Measurements from ENCODE around the gene MAPK8IP2.
"Not testable (repeated sequence)": the region's sequence is repeated elsewhere in the genome, so short reads cannot be mapped to it uniquely, and the experiment has no call there.

The MAPK8IP2 gene

DNA sequence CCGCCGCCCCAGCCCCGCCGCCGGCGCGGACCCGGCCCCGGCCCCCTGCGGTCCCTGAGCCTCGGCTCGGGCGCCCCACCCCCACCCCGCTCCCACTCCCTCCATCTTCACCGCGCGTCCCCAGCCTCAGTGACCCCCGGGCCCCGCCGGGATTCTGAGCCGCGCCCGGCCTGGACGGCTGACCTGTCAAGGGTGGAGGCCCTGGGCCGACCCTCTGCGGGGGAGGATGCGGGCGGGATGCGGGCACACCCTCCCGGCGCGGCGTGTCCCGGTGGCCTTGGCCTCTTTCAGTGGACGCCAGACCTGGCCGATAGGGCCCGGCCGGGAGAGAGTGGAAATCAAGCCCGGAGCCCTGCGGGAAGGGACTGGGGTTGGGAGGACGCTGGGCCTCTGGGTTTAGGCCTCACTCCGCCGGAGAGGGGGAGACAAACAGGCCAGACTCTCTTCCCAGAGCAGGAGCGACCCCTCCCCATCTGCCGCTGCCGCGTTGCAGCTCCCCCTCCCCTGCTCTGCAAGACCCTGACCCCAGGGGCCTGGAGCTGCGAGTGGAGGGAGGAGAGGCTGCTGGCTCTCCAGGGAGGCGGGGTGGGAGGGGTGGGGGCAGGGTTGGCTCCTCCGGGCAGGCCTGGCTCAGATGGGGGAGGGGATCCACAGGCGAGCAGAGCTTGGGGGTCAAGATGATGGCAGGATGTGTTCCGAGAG lies 525 bp downstream of the MAPK8IP2 start:
- DNase-seq: no peak

DNA sequence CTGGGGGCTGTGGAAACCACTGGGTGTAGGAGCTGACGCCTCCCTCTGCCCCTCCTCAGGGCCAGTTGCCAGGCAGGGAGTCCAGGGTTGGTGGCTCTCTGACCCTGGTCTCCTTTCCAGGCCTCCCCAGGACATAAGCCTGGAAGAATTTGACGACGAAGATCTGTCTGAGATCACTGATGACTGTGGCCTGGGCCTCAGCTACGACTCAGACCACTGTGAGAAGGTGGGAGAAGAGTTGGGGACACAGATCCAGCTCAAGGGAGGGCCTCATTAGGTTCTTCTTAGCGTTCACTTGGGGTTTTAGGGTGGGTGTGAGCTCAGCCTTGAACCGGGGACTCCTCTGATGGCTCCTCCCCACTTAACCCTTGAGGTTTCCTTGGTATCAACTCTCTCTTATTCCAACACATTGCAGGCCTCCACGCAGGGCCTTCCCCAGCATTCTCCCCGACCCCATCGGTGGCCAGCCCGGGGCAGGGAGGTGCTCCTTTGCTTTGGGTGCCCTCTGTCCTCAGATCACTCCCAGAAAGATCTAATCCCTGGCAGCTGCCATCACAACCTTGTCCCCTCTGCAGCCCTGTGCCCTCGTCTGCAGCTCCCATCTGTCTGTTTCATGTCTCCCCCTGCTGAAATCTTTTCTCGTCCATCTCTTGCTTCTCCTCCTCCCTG lies 1.2 kb downstream of the MAPK8IP2 start:
- DNase-seq: no peak

DNA sequence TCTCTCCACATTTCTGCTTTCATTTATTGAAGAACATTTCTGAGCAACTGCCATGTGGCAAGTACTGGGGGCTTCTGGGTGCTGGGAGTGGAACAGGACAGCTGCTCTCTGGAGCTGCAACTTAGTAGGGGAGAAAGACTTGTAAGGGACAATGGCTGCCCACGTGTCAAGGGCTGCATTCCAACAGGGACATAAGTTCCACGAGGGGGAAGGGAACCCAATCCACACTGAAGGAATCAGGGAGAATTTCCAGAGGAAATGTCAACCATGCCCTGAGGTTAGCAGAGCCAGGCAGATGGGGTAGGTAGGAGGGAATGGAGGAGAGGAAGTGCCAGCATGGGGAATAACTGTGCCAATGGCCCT lies 1.7 kb downstream of the MAPK8IP2 start:
- DNase-seq: no peak

DNA sequence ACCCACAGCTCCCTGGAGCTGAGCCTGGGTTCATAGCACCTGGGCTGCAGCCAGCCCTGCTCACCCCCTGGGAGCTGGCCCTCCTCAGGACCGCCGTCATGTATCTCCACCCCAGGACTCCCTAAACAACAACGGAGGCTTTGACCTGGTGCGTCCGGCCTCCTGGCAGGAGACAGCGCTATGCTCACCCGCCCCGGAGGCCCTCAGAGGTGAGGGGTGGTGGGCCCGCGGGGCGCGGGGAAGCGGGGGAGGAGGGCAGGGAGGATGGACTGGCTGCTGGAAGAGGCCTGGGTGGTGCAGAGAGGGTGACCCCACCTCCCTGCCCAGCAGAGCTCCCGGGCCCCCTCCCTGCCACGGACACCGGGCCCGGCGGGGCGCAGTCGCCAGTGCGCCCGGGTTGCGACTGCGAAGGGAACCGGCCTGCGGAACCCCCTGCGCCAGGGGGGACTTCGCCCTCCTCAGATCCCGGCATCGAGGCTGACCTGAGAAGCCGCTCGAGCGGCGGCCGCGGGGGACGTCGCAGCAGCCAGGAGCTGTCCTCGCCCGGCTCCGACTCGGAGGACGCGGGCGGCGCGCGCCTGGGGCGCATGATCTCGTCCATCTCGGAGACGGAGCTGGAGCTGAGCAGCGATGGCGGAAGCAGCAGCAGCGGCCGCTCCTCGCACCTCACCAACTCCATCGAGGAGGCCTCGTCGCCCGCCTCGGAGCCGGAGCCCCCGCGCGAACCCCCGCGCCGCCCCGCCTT lies 3.1 kb downstream of the MAPK8IP2 start:
- no peak for DNase-seq

DNA sequence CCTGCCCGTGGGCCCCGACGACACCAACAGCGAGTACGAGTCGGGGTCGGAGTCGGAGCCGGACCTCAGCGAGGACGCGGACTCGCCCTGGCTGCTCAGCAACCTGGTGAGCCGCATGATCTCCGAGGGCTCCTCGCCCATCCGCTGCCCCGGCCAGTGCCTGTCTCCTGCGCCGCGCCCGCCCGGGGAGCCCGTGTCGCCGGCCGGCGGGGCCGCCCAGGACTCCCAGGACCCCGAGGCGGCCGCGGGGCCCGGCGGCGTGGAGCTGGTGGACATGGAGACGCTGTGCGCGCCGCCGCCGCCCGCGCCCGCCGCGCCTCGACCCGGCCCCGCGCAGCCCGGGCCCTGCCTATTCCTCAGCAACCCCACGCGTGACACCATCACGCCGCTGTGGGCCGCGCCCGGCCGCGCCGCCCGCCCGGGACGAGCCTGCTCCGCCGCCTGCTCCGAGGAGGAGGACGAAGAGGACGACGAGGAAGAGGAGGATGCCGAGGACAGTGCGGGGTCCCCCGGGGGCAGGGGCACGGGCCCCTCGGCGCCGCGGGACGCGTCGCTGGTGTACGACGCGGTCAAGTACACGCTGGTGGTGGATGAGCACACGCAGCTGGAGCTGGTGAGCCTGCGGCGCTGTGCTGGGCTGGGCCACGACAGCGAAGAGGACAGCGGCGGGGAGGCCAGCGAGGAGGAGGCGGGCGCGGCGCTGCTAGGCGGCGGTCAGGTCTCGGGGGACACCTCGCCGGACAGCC lies 3.8 kb downstream of the MAPK8IP2 start:
- no peak for DNase-seq

DNA sequence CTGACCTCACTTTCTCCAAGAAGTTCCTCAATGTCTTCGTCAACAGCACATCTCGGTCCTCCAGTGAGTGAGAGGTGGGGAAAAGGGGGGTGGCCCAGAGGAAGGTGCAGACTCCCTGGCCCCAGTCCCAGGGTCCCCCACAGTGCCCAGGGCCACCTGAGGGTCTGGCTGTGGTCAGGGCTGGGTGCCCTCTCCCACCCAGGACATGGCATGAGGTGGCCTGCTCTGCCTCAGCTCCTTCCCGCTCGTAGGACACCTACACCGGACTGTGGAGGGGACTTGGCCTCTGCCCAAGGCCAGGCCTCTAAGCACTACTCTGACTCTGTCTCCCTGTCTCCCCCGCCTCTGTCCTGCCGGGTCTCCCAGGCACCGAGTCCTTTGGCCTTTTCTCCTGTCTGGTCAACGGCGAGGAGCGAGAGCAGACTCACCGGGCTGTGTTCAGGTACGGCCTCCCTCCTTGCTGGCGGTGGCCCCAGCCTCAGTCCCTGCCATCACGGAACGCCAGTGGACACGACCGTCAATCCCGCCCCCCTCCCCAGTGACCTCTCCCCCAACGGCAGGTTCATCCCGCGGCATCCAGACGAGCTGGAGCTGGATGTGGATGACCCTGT lies 4.5 kb downstream of the MAPK8IP2 start:
- DNase-seq: no peak

DNA sequence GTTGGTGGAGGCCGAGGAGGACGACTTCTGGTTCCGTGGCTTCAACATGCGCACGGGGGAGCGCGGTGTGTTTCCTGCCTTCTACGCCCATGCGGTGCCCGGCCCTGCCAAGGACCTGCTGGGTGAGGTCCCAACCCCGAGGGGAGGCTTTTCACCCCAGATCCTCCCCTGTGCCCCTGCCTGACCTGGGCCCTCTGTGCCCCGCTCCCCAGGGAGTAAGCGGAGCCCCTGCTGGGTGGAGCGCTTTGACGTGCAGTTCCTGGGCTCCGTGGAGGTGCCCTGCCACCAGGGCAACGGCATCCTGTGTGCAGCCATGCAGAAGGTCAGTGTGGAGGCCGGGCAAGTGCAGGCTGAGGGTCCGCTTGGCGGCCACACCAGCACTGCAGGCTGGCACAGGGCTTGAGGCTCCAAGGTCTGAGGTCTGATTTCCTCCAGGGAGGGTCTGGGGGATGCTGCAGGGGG lies 5.1 kb downstream of the MAPK8IP2 start:
- DNase-seq: no peak

DNA sequence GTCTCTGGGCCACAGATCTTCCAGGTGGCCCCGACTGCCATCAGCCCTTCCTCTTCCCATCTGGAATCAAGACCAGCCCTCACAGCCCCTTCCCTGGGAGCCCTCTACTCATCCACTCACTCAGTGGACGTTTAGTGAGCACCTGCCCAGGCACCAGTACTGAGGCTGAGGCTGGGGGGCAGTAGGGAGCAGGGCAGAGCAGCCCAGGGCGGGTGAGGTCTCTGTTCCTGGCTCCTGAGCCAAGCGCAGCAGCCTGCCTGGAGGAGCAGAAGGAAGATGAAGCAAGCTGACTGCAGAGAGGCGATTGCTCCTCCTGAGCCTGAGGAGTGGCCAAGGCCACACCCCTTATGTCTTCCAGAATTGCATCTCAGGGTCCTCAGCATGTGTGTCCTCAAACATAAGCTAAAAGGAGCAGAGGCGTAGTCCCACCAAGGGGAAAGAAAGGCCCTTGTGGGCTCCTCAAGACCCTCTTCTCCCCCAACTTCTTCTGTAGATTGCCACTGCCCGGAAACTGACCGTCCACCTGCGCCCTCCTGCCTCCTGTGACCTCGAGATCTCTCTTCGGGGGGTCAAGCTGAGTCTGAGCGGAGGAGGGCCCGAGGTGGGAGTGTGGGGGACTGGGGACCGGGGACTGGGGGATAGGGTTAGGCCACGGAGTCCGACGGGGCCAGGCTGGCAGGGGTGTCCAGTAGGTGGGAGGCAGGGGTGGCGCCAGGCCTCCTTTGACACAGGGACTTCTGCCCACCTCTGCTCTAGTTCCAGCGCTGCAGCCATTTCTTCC lies 5.8 kb downstream of the MAPK8IP2 start:
- peak; percentile 16 for DNase-seq

DNA sequence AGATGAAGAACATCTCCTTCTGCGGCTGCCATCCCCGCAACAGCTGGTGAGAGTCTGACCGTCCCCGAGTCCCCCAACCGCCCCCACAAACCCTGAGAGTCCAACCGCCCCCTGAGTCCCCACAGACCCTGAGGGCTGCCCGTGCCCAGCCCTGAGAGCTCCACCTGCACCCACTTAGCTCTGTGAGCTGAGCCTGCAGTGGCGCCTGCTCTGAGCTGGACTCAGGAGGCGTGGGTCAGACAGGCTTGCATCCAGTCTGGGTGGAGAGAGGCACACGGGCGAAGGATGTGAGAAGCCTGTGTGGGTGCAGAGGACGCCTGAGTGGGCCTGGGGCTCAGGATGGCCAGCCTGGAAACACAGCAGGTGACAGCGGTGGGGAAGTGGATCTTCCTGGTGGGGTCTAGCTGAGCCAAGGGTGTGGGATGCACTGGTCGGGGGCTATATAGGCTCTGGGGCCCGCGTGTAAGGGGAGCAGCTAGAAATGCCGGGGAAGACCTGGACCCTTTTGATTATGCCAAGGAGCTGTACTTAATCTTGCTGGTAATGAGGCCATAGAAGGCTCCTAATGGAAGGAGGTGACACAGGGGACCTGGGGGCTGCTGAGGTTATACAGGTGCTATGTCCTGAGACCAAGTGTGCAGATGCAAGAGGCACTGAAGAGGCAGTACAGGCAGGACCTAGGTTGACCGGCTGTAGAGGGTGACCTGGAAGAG lies 6.5 kb downstream of the MAPK8IP2 start:
- no peak for DNase-seq

DNA sequence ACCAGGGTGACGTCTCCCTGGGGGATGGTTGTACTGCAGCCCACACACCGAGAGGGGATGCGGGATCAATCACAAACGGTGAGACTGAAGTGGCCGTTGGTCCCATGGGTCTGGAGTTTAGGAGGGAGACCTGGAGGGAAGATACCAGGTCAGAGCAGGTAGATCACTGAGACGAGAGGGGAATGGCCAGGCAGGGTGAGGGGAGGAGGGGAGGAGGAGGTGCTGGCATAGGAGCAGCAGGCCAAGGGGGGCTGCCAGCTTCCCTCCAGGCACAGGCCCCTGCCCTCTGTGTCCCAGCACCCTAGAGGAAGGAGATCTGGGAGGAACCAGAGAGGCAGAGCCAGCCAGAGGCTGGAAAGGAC lies 7.0 kb downstream of the MAPK8IP2 start:
- no peak for DNase-seq

DNA sequence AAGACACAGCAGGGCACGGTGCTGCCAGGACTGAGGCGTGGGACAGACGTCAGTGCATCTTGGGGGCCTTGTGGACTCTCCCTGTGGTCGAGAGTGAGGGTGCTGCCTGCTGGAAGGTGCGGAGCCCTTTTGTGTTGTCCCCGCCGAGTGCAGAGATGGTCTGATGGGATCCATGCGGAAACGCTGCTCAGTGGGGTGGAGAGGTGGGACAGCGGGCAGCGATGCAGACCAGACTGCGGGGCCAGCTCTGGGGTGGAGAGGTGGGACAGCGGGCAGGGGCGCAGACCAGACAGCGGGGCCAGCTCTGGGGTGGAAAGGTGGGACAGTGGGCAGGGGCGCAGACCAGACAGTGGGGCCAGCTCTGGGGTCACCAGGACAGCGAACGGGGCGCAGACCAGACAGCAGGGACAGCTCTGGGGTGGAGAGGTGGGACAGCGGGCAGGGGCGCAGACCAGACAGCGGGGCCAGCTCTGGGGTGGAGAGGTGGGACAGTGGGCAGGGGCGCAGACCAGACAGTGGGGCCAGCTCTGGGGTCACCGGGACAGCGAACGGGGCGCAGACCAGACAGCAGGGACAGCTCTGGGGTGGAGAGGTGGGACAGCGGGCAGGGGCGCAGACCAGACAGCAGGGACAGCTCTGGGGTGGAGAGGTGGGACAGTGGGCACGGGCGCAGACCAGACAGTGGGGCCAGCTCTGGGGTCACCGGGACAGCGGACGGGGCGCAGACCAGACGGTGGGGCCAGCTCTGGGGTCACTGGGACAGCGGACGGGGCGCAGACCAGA lies 7.7 kb downstream of the MAPK8IP2 start:
- DNase-seq: not testable (repeated sequence)

DNA sequence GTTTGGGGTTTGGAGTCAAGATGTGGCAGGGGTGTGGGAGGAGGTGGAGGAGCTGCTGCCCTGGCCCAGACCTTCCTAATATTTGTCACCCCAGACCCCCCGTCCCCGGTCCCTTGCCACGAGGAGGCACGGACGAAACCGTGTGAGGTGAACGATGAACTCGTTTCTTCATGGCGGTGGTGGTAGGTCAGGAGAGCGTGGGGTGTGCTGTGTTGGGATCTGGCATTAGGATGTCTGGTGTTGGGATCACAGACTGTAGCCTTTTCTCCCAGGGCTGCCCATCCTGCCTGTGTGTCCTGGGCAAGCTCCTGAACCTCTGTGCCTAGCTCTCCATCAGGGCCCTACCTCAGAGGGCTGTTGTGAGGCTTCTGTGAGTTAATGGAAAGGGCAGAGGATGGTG lies 8.4 kb downstream of the MAPK8IP2 start:
- no peak for DNase-seq

DNA sequence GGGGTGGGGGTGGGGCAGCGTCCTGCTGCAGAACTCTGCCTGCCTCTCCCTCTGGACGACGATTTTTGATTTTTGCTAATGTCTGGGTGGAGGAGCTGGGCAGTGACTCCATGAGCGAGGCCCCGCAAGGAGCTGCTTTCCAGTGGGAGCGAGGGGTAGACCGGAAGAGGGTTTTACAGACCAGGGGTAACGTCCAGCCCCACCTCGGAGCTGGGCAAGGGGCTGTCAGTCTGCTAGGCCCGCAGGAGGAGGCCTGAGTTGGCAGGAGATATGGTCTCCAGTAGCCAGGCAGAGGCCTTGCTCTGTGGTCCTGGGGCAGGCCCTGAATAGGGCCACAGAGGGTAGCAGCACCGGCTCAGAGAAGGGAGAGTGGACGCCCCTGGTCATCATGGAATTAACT lies 9.0 kb downstream of the MAPK8IP2 start:
- no peak for DNase-seq

DNA sequence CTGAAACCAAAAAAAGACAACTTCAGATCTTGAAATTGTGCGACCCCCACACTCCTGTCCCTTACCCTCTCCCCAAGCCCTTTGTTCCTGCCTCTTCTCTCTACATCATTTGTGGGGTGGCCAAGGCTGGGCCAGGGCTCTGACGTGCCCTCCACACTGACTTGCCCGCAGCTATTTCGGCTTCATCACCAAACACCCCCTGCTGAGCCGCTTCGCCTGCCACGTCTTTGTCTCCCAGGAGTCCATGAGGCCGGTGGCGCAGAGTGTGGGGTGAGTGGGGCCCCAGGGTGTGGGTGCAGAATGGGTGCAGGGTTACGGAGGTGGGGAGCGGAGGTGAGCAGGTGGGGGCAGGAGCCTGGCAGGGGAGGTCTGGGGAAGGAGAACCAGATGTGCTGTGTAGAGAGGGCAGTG lies 9.5 kb downstream of the MAPK8IP2 start:
- no peak for DNase-seq

DNA sequence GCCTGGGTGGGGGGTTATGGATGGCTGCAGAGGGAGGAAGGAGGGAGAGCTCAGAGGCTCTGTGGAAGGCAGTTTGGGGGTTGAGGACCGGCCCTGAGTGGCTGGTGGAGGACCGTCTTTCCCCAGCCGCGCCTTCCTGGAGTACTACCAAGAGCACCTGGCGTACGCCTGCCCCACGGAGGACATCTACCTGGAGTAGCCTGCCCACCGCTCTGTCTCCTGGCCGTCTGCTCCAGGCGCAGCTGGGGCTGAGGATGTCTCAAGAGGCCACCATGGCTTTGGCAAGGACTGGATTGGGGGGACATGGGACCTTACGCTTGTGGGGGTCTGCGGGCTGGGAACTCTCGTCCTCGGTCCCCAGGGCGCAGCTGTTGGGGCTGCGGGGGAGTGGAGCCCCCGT lies 10.0 kb downstream of the MAPK8IP2 start:
- no peak for DNase-seq

DNA sequence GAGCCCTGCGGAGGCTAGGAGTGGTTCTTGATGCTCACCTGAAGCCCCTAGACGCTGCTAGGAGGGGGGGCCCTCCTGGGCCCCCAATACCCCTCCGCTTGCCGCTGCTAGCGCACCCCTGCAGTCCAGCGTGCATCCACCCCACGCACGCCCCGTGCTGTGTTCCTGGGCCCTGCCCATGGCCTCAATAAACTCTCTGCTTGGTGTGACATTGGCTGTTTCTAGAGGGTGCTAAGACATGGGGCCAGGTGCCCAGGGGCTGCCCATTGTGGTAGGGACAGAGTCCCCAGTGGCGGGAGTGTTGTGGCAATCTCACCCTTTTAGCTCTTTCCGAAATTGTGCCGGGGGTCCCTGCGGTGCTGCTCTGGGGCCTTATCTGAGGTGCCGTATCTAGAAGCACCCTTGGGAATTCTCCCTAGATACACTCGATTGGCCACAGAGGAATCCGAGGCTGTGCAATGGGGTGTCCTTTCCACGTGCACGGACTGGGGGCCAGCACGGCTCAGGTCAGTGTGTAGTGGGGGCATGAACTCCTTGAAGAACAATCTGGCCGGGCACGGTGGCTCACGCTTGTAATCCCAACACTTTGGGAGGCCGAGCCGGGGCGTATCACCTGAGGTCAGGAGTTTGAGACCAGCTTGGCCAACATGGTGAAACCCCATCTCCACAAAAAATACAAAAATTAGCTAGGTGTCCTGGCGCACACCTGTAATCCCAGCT lies 10.9 kb downstream of the MAPK8IP2 start:
- no peak for DNase-seq

DNA sequence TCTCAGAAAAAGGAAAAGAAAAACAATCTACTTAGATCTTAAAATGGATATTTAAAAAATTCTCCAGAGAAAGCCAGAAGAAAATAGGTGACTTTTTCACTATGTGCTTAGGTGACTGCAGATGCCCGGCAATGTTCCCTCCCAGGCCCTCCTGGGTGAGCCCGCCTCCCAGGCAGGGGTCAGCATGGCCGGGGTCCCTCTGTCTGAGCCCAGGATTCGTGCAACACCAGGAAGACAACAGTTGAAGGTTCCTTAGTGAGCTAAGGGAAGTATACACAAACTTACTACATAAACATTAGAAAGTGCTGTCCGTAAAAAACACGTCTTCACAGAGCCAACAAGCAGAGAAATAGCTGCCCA lies 11.6 kb downstream of the MAPK8IP2 start:
- DNase-seq: no peak

DNA sequence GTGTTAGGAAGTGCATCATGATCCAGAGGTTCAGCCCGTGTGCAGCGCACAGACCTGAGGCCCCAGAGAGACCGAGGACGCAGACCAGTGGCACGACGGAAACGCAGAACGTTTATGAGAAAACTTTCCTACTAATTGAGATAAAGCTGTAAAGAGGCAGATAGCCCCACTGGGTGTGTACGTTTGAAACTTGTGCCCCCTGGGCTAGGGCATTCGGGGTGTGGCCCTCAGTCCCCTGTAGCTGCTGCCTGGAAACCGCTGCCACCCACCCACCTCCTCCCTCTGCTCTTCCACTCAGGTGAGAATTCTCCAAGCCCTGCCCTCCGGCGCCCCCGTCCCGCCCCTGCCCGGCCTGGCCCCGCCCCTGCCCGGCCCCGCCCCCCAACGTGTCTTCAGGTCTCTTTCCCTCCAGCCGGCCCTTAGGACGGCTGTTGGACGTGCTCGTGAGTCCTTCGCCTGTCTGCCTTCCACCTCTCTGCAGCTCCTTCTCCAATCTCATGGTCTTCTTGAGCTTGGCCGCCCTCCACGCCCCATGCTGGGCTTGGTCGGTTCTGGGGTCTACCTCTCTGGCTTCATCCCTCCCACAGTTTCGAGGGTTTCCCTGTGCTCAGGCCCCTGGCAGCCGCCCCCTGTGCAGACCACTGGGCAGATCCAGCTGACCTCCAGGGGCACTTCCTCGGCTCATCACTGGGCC lies 12.1 kb downstream of the MAPK8IP2 start:
- peak; percentile 23 for DNase-seq

DNA sequence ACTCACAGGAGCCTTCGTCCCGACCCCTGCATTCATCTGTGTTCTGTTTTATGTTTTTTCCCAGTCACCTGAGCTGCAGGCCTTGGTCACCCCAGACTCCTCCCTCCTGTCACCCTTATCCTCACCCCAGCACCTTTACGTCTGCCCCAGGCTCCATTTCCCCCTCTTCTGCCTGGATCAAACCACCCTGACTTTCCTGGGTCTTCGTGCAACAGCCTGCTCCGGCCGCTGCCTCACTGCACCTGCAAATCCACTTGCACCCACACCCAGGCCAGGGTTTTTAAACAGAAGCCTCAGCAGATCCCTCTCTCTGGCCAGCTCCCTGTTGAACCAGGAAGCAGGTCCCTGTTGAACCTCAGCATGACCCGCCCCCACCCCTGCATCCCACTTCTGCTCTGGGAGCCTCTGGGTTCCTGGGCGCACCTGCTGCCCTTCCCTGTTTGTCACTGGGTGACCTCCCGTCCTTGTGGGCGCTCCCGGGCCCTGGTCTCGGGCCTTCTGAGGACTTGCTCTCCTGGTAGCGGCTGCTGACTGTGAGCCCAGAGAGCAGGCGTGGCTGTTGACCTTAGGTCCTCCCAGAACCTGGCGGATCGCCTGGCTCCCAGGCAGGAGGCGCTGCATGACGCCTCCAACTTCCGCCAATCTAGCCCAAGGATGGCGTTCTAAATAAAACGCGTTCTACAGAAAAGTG lies 12.8 kb downstream of the MAPK8IP2 start:
- DNase-seq: no peak
